ENCODE results near the gene GRHPR.
"Not testable (repeated sequence)": the region's sequence is repeated elsewhere in the genome, so short reads cannot be mapped to it uniquely, and the experiment has no call there.

Gene GRHPR

GRCh38 chr9:37471942-37472684 is 49.6 kb downstream of the GRHPR start:
- no peaks in the 10 kb centered on the region for H3K27me3 ChIP-seq (ENCODE audit: low read depth, low read length)
- peak overlapping the region; percentile 48 to 59 for H3K4me3 ChIP-seq (ENCODE audit: low read depth in 1 of 2, low read length in 2 of 2)
- H3K9me3 ChIP-seq (ENCODE audit: control insufficient read depth in 1 of 2, low read length in 2 of 2), result no peaks in the 10 kb centered on the region
- peak overlapping the region; percentile 84 for H3K27ac ChIP-seq (ENCODE audit: low read length)
- H3K4me1 ChIP-seq (ENCODE audit: control insufficient read depth in 1 of 2, insufficient read depth in 2 of 2, low read length in 2 of 2), result peaks cover 0 to 7% of the 10 kb centered on the region in 2 donors
- no peaks in the 10 kb centered on the region for H3K36me3 ChIP-seq (ENCODE audit: control insufficient read depth in 1 of 2, insufficient read depth in 2 of 2, low read length in 2 of 2)

GRCh38 chr9:37473982-37474381 is 51.5 kb downstream of the GRHPR start:
- H3K27me3 ChIP-seq (ENCODE audit: low read depth, low read length); H3K4me1 ChIP-seq (ENCODE audit: control insufficient read depth in 1 of 2, insufficient read depth in 2 of 2, low read length in 2 of 2); H3K27ac ChIP-seq (ENCODE audit: low read length); H3K36me3 ChIP-seq (ENCODE audit: control insufficient read depth in 1 of 2, insufficient read depth in 2 of 2, low read length in 2 of 2); H3K9me3 ChIP-seq (ENCODE audit: control insufficient read depth in 1 of 2, low read length in 2 of 2); H3K4me3 ChIP-seq (ENCODE audit: low read depth in 1 of 2, low read length in 2 of 2): not testable (repeated sequence)

GRCh38 chr9:37474438-37474837 is 51.9 kb downstream of the GRHPR start:
- H3K9me3 ChIP-seq (ENCODE audit: control insufficient read depth in 1 of 2, low read length in 2 of 2), result no peaks in the 10 kb centered on the region
- peaks cover 0 to 7% of the 10 kb centered on the region in 2 donors for H3K4me1 ChIP-seq (ENCODE audit: control insufficient read depth in 1 of 2, insufficient read depth in 2 of 2, low read length in 2 of 2)
- no peaks in the 10 kb centered on the region for H3K36me3 ChIP-seq (ENCODE audit: control insufficient read depth in 1 of 2, insufficient read depth in 2 of 2, low read length in 2 of 2)
- no peaks in the 10 kb centered on the region for H3K27me3 ChIP-seq (ENCODE audit: low read depth, low read length)
- H3K27ac ChIP-seq (ENCODE audit: low read length), result no peak overlapping the region
- no peak overlapping the region for H3K4me3 ChIP-seq (ENCODE audit: low read depth in 1 of 2, low read length in 2 of 2)

GRCh38 chr9:37476930-37477329 is 54.4 kb downstream of the GRHPR start:
- Histone ChIP-seq H3K27me3 (ENCODE audit: low read depth, low read length) (peaks cover 6% of the 10 kb centered on the region), H3K9me3 (ENCODE audit: control insufficient read depth in 1 of 2, low read length in 2 of 2) (no peaks in the 10 kb centered on the region), H3K36me3 (ENCODE audit: control insufficient read depth in 1 of 2, insufficient read depth in 2 of 2, low read length in 2 of 2) (no peaks in the 10 kb centered on the region), H3K4me3 (ENCODE audit: low read depth in 1 of 2, low read length in 2 of 2) (no peak overlapping the region), H3K4me1 (ENCODE audit: control insufficient read depth in 1 of 2, insufficient read depth in 2 of 2, low read length in 2 of 2) (peaks cover 0 to 4% of the 10 kb centered on the region in 2 donors), H3K27ac (ENCODE audit: low read length) (no peak overlapping the region)

GRCh38 chr9:37477443-37477842 is 54.9 kb downstream of the GRHPR start:
- H3K27ac ChIP-seq (ENCODE audit: low read length); H3K4me3 ChIP-seq (ENCODE audit: low read depth in 1 of 2, low read length in 2 of 2); H3K9me3 ChIP-seq (ENCODE audit: control insufficient read depth in 1 of 2, low read length in 2 of 2); H3K4me1 ChIP-seq (ENCODE audit: control insufficient read depth in 1 of 2, insufficient read depth in 2 of 2, low read length in 2 of 2); H3K27me3 ChIP-seq (ENCODE audit: low read depth, low read length); H3K36me3 ChIP-seq (ENCODE audit: control insufficient read depth in 1 of 2, insufficient read depth in 2 of 2, low read length in 2 of 2): not testable (repeated sequence)

- not testable (repeated sequence) for H3K36me3 ChIP-seq (ENCODE audit: control insufficient read depth in 1 of 2, insufficient read depth in 2 of 2, low read length in 2 of 2); H3K4me3 ChIP-seq (ENCODE audit: low read depth in 1 of 2, low read length in 2 of 2); H3K27ac ChIP-seq (ENCODE audit: low read length); H3K4me1 ChIP-seq (ENCODE audit: control insufficient read depth in 1 of 2, insufficient read depth in 2 of 2, low read length in 2 of 2); H3K27me3 ChIP-seq (ENCODE audit: low read depth, low read length); H3K9me3 ChIP-seq (ENCODE audit: control insufficient read depth in 1 of 2, low read length in 2 of 2)
Measured at GRCh38 chr9:37477987-37478619, 55.6 kb downstream of the GRHPR start.

GRCh38 chr9:37480759-37481158 is 58.3 kb downstream of the GRHPR start:
- Histone ChIP-seq H3K4me1 (ENCODE audit: control insufficient read depth in 1 of 2, insufficient read depth in 2 of 2, low read length in 2 of 2) (peaks cover 5% of the 10 kb centered on the region in 2 donors), H3K36me3 (ENCODE audit: control insufficient read depth in 1 of 2, insufficient read depth in 2 of 2, low read length in 2 of 2) (no peaks in the 10 kb centered on the region), H3K27ac (ENCODE audit: low read length) (no peak overlapping the region), H3K27me3 (ENCODE audit: low read depth, low read length) (peaks cover 6% of the 10 kb centered on the region), H3K4me3 (ENCODE audit: low read depth in 1 of 2, low read length in 2 of 2) (no peak overlapping the region), H3K9me3 (ENCODE audit: control insufficient read depth in 1 of 2, low read length in 2 of 2) (no peaks in the 10 kb centered on the region)

GRCh38 chr9:37485389-37486255 is 63.1 kb downstream of the GRHPR start, which contains the start of gene POLR1E:
POLR1E (plus strand) TSS chr9:37485948; CDS start chr9:37486048, 100 bp downstream.
- H3K27me3 ChIP-seq (ENCODE audit: low read depth, low read length), result peaks cover 6% of the 10 kb centered on the region
- peaks cover 16 to 26% of the 10 kb centered on the region in 2 donors for H3K4me1 ChIP-seq (ENCODE audit: control insufficient read depth in 1 of 2, insufficient read depth in 2 of 2, low read length in 2 of 2)
- peak within 1 kb of the TSS; percentile 74 to 81 for H3K4me3 ChIP-seq (ENCODE audit: low read depth in 1 of 2, low read length in 2 of 2)
- H3K27ac ChIP-seq (ENCODE audit: low read length), result peak within 1 kb of the TSS; percentile 83
- no peaks in the 10 kb centered on the region for H3K9me3 ChIP-seq (ENCODE audit: control insufficient read depth in 1 of 2, low read length in 2 of 2)
- H3K36me3 ChIP-seq (ENCODE audit: control insufficient read depth in 1 of 2, insufficient read depth in 2 of 2, low read length in 2 of 2), result peaks cover 0 to 9% of the 10 kb centered on the region in 2 donors

- Histone ChIP-seq H3K27me3 (ENCODE audit: low read depth, low read length) (peaks cover 6% of the 10 kb centered on the region), H3K27ac (ENCODE audit: low read length) (peak overlapping the region; percentile 83), H3K4me3 (ENCODE audit: low read depth in 1 of 2, low read length in 2 of 2) (peak overlapping the region; percentile 74 to 81), H3K9me3 (ENCODE audit: control insufficient read depth in 1 of 2, low read length in 2 of 2) (no peaks in the 10 kb centered on the region), H3K4me1 (ENCODE audit: control insufficient read depth in 1 of 2, insufficient read depth in 2 of 2, low read length in 2 of 2) (peaks cover 16 to 26% of the 10 kb centered on the region in 2 donors), H3K36me3 (ENCODE audit: control insufficient read depth in 1 of 2, insufficient read depth in 2 of 2, low read length in 2 of 2) (peaks cover 0 to 14% of the 10 kb centered on the region in 2 donors)
Measured at GRCh38 chr9:37486256-37486615, 63.7 kb downstream of the GRHPR start.
